ENCODE results near the gene RTL10.

Gene RTL10

GRCh38 chr22:19822301-19823117 is 32.2 kb downstream of the RTL10 start:
- DNase-seq (ENCODE audit: low read depth): no peak

GRCh38 chr22:19821523-19822300 is 33.0 kb downstream of the RTL10 start:
- no peak for DNase-seq (ENCODE audit: low read depth)

GRCh38 chr22:19820880-19821522 is 33.7 kb downstream of the RTL10 start:
- DNase-seq (ENCODE audit: low read depth): no peak

GRCh38 chr22:19819911-19820879 is 34.5 kb downstream of the RTL10 start:
- DNase-seq (ENCODE audit: low read depth): no peak

- DNase-seq (ENCODE audit: low read depth): no peak
Measured at GRCh38 chr22:19819208-19819910, 35.3 kb downstream of the RTL10 start.

- no peak for DNase-seq (ENCODE audit: low read depth)
Measured at GRCh38 chr22:19818324-19819207, 36.1 kb downstream of the RTL10 start.

GRCh38 chr22:19816372-19817119 is 38.1 kb downstream of the RTL10 start:
- DNase-seq (ENCODE audit: low read depth): no peak

- DNase-seq (ENCODE audit: low read depth): no peak
Measured at GRCh38 chr22:19815823-19816290, 38.8 kb downstream of the RTL10 start.

GRCh38 chr22:19815093-19815822 is 39.4 kb downstream of the RTL10 start:
- no peak for DNase-seq (ENCODE audit: low read depth)

- no peak for DNase-seq (ENCODE audit: low read depth)
Measured at GRCh38 chr22:19814428-19814827, 40.2 kb downstream of the RTL10 start.

- DNase-seq (ENCODE audit: low read depth): no peak
Measured at GRCh38 chr22:19812910-19813309, 41.8 kb downstream of the RTL10 start.

GRCh38 chr22:19811811-19812771 is 42.6 kb downstream of the RTL10 start:
- no peak for DNase-seq (ENCODE audit: low read depth)

- DNase-seq (ENCODE audit: low read depth): no peak
Measured at GRCh38 chr22:19811211-19811621, 43.5 kb downstream of the RTL10 start.

- no peak for DNase-seq (ENCODE audit: low read depth)
Measured at GRCh38 chr22:19810381-19811201, 44.1 kb downstream of the RTL10 start.

- DNase-seq (ENCODE audit: low read depth): no peak
Measured at GRCh38 chr22:19809741-19810140, 44.9 kb downstream of the RTL10 start.

- DNase-seq (ENCODE audit: low read depth): no peak
Measured at GRCh38 chr22:19808873-19809478, 45.7 kb downstream of the RTL10 start.

All from activated T-cell treated with anti-CD3 and anti-CD28 coated beads for 48 hours (primary cell).